Measurements from ENCODE around the gene ISCA2. TPM values are rescaled to one million over a fixed set of nuclear protein-coding genes. Genes with fewer than 3 reads are reported as not detected.

Gene ISCA2
- total RNA-seq, 1 experiment from 2014 or later: 37.5 TPM

GRCh38 chr14:74465335-74465734, 28.2 kb upstream of the ISCA2 start:
- Histone ChIP-seq H2AFZ (ENCODE audit: low read length) (no peak overlapping the region), H3T11ph (ENCODE audit: low read length) (no peak overlapping the region), H2BK120ac (ENCODE audit: low read depth, low read length, poor library complexity, severe bottlenecking) (no peak overlapping the region), H2BK12ac (ENCODE audit: insufficient read length, low read depth, low read length) (no peak overlapping the region), H2BK5ac (ENCODE audit: insufficient read length, low read length) (no peak overlapping the region), H3K9ac (ENCODE audit: extremely low read depth, insufficient read length, low read length) (no peak overlapping the region), H3K4me1 (ENCODE audit: insufficient read depth, low read length) (no peaks in the 10 kb centered on the region), H3K27me3 (ENCODE audit: insufficient read depth, low read length) (no peaks in the 10 kb centered on the region), H4K91ac (ENCODE audit: insufficient read length, low read depth, low read length) (no peak overlapping the region), H4K8ac (replicated peaks; ENCODE audit: insufficient read length, low read depth, low read length) (no peak overlapping the region), H3K18ac (ENCODE audit: insufficient read length, low read depth, low read length) (no peak overlapping the region), H3K79me1 (ENCODE audit: insufficient read depth, low read depth, low read length, poor library complexity, severe bottlenecking) (no peaks in the 10 kb centered on the region), H2BK15ac (ENCODE audit: low read depth, low read length) (no peak overlapping the region), H3K14ac (ENCODE audit: insufficient read depth, low read length) (no peak overlapping the region), H2BK20ac (ENCODE audit: low read depth, low read length, poor library complexity, severe bottlenecking) (no peak overlapping the region), H2AK5ac (ENCODE audit: insufficient read length, low read length) (no peak overlapping the region), H3K4ac (ENCODE audit: low read depth, low read length) (no peak overlapping the region), H3K56ac (ENCODE audit: insufficient read length, low read depth, low read length) (no peak overlapping the region), H4K5ac (ENCODE audit: insufficient read length, low read depth, low read length) (no peak overlapping the region), H3K9me3 (ENCODE audit: control insufficient read depth, low read depth, low read length) (no peaks in the 10 kb centered on the region), H3K23me2 (ENCODE audit: insufficient read length, low read depth, low read length, poor library complexity, severe bottlenecking) (no peaks in the 10 kb centered on the region), H4K20me1 (ENCODE audit: control insufficient read depth, insufficient read depth, insufficient read length) (no peaks in the 10 kb centered on the region), H3K23ac (ENCODE audit: insufficient read length, low read depth, low read length) (no peak overlapping the region), H3K27ac (ENCODE audit: insufficient read length, low read depth, low read length) (no peak overlapping the region), H3K79me2 (ENCODE audit: insufficient read depth, low read length) (no peaks in the 10 kb centered on the region), H3K4me2 (ENCODE audit: insufficient read depth, insufficient read length, low read length) (no peak overlapping the region)
- no peaks in the 10 kb centered on the region; the same call in 1 of the 2 replicates for H3K27me3 Mint-ChIP-seq (ENCODE audit: low read depth)
- no peak overlapping the region for H3K4me3 Mint-ChIP-seq
- DNase-seq: no peak
- no peak for TF ChIP-seq CTCF (conservative IDR thresholded peaks at IDR 0.05)
- H3K9me3 Mint-ChIP-seq: no peaks in the 10 kb centered on the region
- no peaks in the 10 kb centered on the region for H3K36me3 Mint-ChIP-seq (ENCODE audit: insufficient read depth in 1 of 3, low read depth in 3 of 3)
- H3K27ac Mint-ChIP-seq: no peak overlapping the region
- WGBS (ENCODE audit: extremely low coverage, insufficient read length, low lambda C conversion rate): no CpG with 5 or more reads among the region's 2 CpGs
- H3K4me1 Mint-ChIP-seq: peaks cover 2 to 11% of the 10 kb centered on the region in 2 experiments
